ENCODE data around the gene GLMN.

Gene GLMN

GRCh38 chr1:92329347-92330129 lies 30.8 kb upstream of the GLMN start:
- TF ChIP-seq ZFX (IDR thresholded peaks at IDR 0.05; ENCODE audit: borderline replicate concordance) (no peak), CTCF (IDR thresholded peaks at IDR 0.05) (no peak)
- H3K27ac ChIP-seq, result no peak overlapping the region

- H3K27ac ChIP-seq, result no peak overlapping the region
- TF ChIP-seq ZFX (IDR thresholded peaks at IDR 0.05; ENCODE audit: borderline replicate concordance) (no peak), CTCF (IDR thresholded peaks at IDR 0.05) (no peak)
Observed at GRCh38 chr1:92327794-92328193, 29.0 kb upstream of the GLMN start.

GRCh38 chr1:92326681-92327080 lies 27.9 kb upstream of the GLMN start:
- TF ChIP-seq ZFX (IDR thresholded peaks at IDR 0.05; ENCODE audit: borderline replicate concordance) (no peak), CTCF (IDR thresholded peaks at IDR 0.05) (no peak)
- H3K27ac ChIP-seq, result no peak overlapping the region

- TF ChIP-seq CTCF (IDR thresholded peaks at IDR 0.05), result no peak
- TF ChIP-seq ZFX (IDR thresholded peaks at IDR 0.05; ENCODE audit: borderline replicate concordance), result no peak
- H3K27ac ChIP-seq, result peak overlapping the region; percentile 60
Observed at GRCh38 chr1:92324784-92325183, 26.0 kb upstream of the GLMN start.

- no peak for TF ChIP-seq ZFX (IDR thresholded peaks at IDR 0.05; ENCODE audit: borderline replicate concordance)
- no peak for TF ChIP-seq CTCF (IDR thresholded peaks at IDR 0.05)
- peak overlapping the region; percentile 60 for H3K27ac ChIP-seq
Observed at GRCh38 chr1:92323473-92324453, 25.0 kb upstream of the GLMN start.

GRCh38 chr1:92317836-92318493 lies 19.2 kb upstream of the GLMN start:
- TF ChIP-seq CTCF (IDR thresholded peaks at IDR 0.05), result no peak
- no peak for TF ChIP-seq ZFX (IDR thresholded peaks at IDR 0.05; ENCODE audit: borderline replicate concordance)
- no peak overlapping the region for H3K27ac ChIP-seq
